GM23338 (cell line): ENCODE measurements around the gene TMEM163.

Experiments used
- CTCF ChIP-seq, 2 experiments: fragments of 200-600 bp in 1 of 2; sonication (generic) in 1 of 2; conservative IDR thresholded peaks; 2 replicates each; pipeline versions ENCODE4 v1.5.1 to v1.6.1; 2016 to 2017; ENCODE audit warnings: antibody characterized with exemption in 2 of 2, low read depth in 2 of 2, mild to moderate bottlenecking in 2 of 2, moderate library complexity in 1 of 2
- ETS1 ChIP-seq: IDR thresholded peaks from 2 replicates; pipeline ENCODE4 v1.6.1; 2016; ENCODE audit warnings: antibody characterized with exemption
- EZH2 ChIP-seq: fragments of 200-600 bp; sonication (generic); IDR thresholded peaks from one replicate; pipeline ENCODE4 v1.8.0; 2017; ENCODE audit warnings: antibody characterized with exemption, mild to moderate bottlenecking, low read depth; ENCODE audit not compliant: unreplicated experiment
- EZH2phosphoT487 ChIP-seq: fragments of 200-600 bp; sonication (generic); IDR thresholded peaks from one replicate; pipeline ENCODE4 v1.8.1; 2018; ENCODE audit warnings: antibody characterized with exemption; ENCODE audit not compliant: unreplicated experiment
- JUNB ChIP-seq: IDR thresholded peaks from one replicate; pipeline ENCODE4 v1.6.1; 2016; ENCODE audit warnings: antibody characterized with exemption; ENCODE audit not compliant: unreplicated experiment
- NANOG ChIP-seq: IDR thresholded peaks from 2 replicates; pipeline ENCODE4 v1.6.1; 2016; ENCODE audit warnings: antibody characterized with exemption, borderline replicate concordance
- POLR2AphosphoS5 ChIP-seq: IDR thresholded peaks from 2 replicates; pipeline ENCODE4 v1.6.1; 2016; ENCODE audit warnings: antibody characterized with exemption, low read depth
- REST ChIP-seq: IDR thresholded peaks from one replicate; pipeline ENCODE4 v1.6.1; 2018; ENCODE audit warnings: antibody characterized with exemption; ENCODE audit not compliant: unreplicated experiment
- ZNF331 ChIP-seq: fragments of 250-450 bp; sonication (Bioruptor Pico); IDR thresholded peaks from 2 replicates; pipeline ENCODE4 v1.5.0; 2020; ENCODE audit warnings: low read depth, mild to moderate bottlenecking, moderate library complexity

- TF ChIP-seq CTCF (conservative IDR thresholded peaks at IDR 0.05; ENCODE audit: low read depth in 2 of 2) (no peak), POLR2AphosphoS5 (no peak), REST (no peak), EZH2 (no peak), ETS1 (no peak), ZNF331 (CRISPR knock-in tag) (no peak), NANOG (no peak), EZH2phosphoT487 (no peak), JUNB (no peak)
Measured at GRCh38 chr2:134420259-134420658, 298.5 kb downstream of the TMEM163 start.
